ENCODE measurements around the gene TMEM128.

The TMEM128 gene

GRCh38 chr4:4277531-4277930 is 29.5 kb upstream of the TMEM128 start:
- Histone ChIP-seq H3K9me3 (ENCODE audit: control insufficient read depth in 2 of 2, low read length in 2 of 2) (no peaks in the 10 kb centered on the region), H3K27me3 (ENCODE audit: control insufficient read depth in 2 of 2, insufficient read depth in 2 of 2, low read length in 2 of 2) (no peaks in the 10 kb centered on the region), H3K4me1 (ENCODE audit: control insufficient read depth in 2 of 2, insufficient read depth in 2 of 2, low read length in 2 of 2) (no peaks in the 10 kb centered on the region), H3K36me3 (ENCODE audit: control insufficient read depth in 2 of 2, insufficient read depth in 2 of 2, low read length in 2 of 2) (peaks cover 42 to 68% of the 10 kb centered on the region in 2 donors), H3K27ac (ENCODE audit: low read depth in 2 of 2, low read length in 2 of 2) (no peak overlapping the region), H3K9ac (ENCODE audit: low read depth in 1 of 2, low read length in 2 of 2) (no peak overlapping the region), H3K4me3 (ENCODE audit: low read length in 2 of 2) (no peak overlapping the region)

GRCh38 chr4:4274226-4274625 is 26.2 kb upstream of the TMEM128 start:
- no peaks in the 10 kb centered on the region for H3K4me1 ChIP-seq (ENCODE audit: control insufficient read depth in 2 of 2, insufficient read depth in 2 of 2, low read length in 2 of 2)
- H3K27ac ChIP-seq (ENCODE audit: low read depth in 2 of 2, low read length in 2 of 2) = no peak overlapping the region
- no peaks in the 10 kb centered on the region for H3K9me3 ChIP-seq (ENCODE audit: control insufficient read depth in 2 of 2, low read length in 2 of 2)
- peaks cover 32 to 70% of the 10 kb centered on the region in 2 donors for H3K36me3 ChIP-seq (ENCODE audit: control insufficient read depth in 2 of 2, insufficient read depth in 2 of 2, low read length in 2 of 2)
- no peaks in the 10 kb centered on the region for H3K27me3 ChIP-seq (ENCODE audit: control insufficient read depth in 2 of 2, insufficient read depth in 2 of 2, low read length in 2 of 2)
- no peak overlapping the region for H3K9ac ChIP-seq (ENCODE audit: low read depth in 1 of 2, low read length in 2 of 2)
- H3K4me3 ChIP-seq (ENCODE audit: low read length in 2 of 2) = no peak overlapping the region

- H3K36me3 ChIP-seq (ENCODE audit: control insufficient read depth in 2 of 2, insufficient read depth in 2 of 2, low read length in 2 of 2) = peaks cover 27 to 64% of the 10 kb centered on the region in 2 donors
- no peak overlapping the region for H3K27ac ChIP-seq (ENCODE audit: low read depth in 2 of 2, low read length in 2 of 2)
Observed at GRCh38 chr4:4271912-4272311, 23.9 kb upstream of the TMEM128 start.

GRCh38 chr4:4270529-4270928 is 22.5 kb upstream of the TMEM128 start:
- Histone ChIP-seq H3K27ac (ENCODE audit: low read depth in 2 of 2, low read length in 2 of 2) (no peak overlapping the region), H3K9ac (ENCODE audit: low read depth in 1 of 2, low read length in 2 of 2) (no peak overlapping the region), H3K27me3 (ENCODE audit: control insufficient read depth in 2 of 2, insufficient read depth in 2 of 2, low read length in 2 of 2) (no peaks in the 10 kb centered on the region), H3K4me1 (ENCODE audit: control insufficient read depth in 2 of 2, insufficient read depth in 2 of 2, low read length in 2 of 2) (no peaks in the 10 kb centered on the region), H3K4me3 (ENCODE audit: low read length in 2 of 2) (no peak overlapping the region), H3K9me3 (ENCODE audit: control insufficient read depth in 2 of 2, low read length in 2 of 2) (no peaks in the 10 kb centered on the region), H3K36me3 (ENCODE audit: control insufficient read depth in 2 of 2, insufficient read depth in 2 of 2, low read length in 2 of 2) (peaks cover 23 to 59% of the 10 kb centered on the region in 2 donors)

More at GRCh38 chr4:4271912-4272311, 23.9 kb upstream of the TMEM128 start:
- no peak overlapping the region for H3K9ac ChIP-seq (ENCODE audit: low read depth in 1 of 2, low read length in 2 of 2)
- no peaks in the 10 kb centered on the region for H3K9me3 ChIP-seq (ENCODE audit: control insufficient read depth in 2 of 2, low read length in 2 of 2)
- no peaks in the 10 kb centered on the region for H3K4me1 ChIP-seq (ENCODE audit: control insufficient read depth in 2 of 2, insufficient read depth in 2 of 2, low read length in 2 of 2)
- H3K27me3 ChIP-seq (ENCODE audit: control insufficient read depth in 2 of 2, insufficient read depth in 2 of 2, low read length in 2 of 2) = no peaks in the 10 kb centered on the region
- H3K4me3 ChIP-seq (ENCODE audit: low read length in 2 of 2) = no peak overlapping the region

GRCh38 chr4:4269856-4270255 is 21.8 kb upstream of the TMEM128 start:
- Histone ChIP-seq H3K4me1 (ENCODE audit: control insufficient read depth in 2 of 2, insufficient read depth in 2 of 2, low read length in 2 of 2) (no peaks in the 10 kb centered on the region), H3K9me3 (ENCODE audit: control insufficient read depth in 2 of 2, low read length in 2 of 2) (no peaks in the 10 kb centered on the region), H3K27ac (ENCODE audit: low read depth in 2 of 2, low read length in 2 of 2) (no peak overlapping the region), H3K9ac (ENCODE audit: low read depth in 1 of 2, low read length in 2 of 2) (no peak overlapping the region), H3K36me3 (ENCODE audit: control insufficient read depth in 2 of 2, insufficient read depth in 2 of 2, low read length in 2 of 2) (peaks cover 23 to 53% of the 10 kb centered on the region in 2 donors), H3K27me3 (ENCODE audit: control insufficient read depth in 2 of 2, insufficient read depth in 2 of 2, low read length in 2 of 2) (no peaks in the 10 kb centered on the region), H3K4me3 (ENCODE audit: low read length in 2 of 2) (no peak overlapping the region)

- no peak overlapping the region for H3K4me3 ChIP-seq (ENCODE audit: low read length in 2 of 2)
- H3K27ac ChIP-seq (ENCODE audit: low read depth in 2 of 2, low read length in 2 of 2) = peak overlapping the region in 1 of 2 donors; percentile 38
- no peaks in the 10 kb centered on the region for H3K27me3 ChIP-seq (ENCODE audit: control insufficient read depth in 2 of 2, insufficient read depth in 2 of 2, low read length in 2 of 2)
- no peak overlapping the region for H3K9ac ChIP-seq (ENCODE audit: low read depth in 1 of 2, low read length in 2 of 2)
- H3K36me3 ChIP-seq (ENCODE audit: control insufficient read depth in 2 of 2, insufficient read depth in 2 of 2, low read length in 2 of 2) = peaks cover 20 to 49% of the 10 kb centered on the region in 2 donors
- no peaks in the 10 kb centered on the region for H3K4me1 ChIP-seq (ENCODE audit: control insufficient read depth in 2 of 2, insufficient read depth in 2 of 2, low read length in 2 of 2)
- H3K9me3 ChIP-seq (ENCODE audit: control insufficient read depth in 2 of 2, low read length in 2 of 2) = no peaks in the 10 kb centered on the region
Observed at GRCh38 chr4:4269331-4269731, 21.3 kb upstream of the TMEM128 start.

GRCh38 chr4:4268776-4269175 is 20.8 kb upstream of the TMEM128 start:
- no peak overlapping the region for H3K9ac ChIP-seq (ENCODE audit: low read depth in 1 of 2, low read length in 2 of 2)
- no peak overlapping the region for H3K4me3 ChIP-seq (ENCODE audit: low read length in 2 of 2)
- no peaks in the 10 kb centered on the region for H3K27me3 ChIP-seq (ENCODE audit: control insufficient read depth in 2 of 2, insufficient read depth in 2 of 2, low read length in 2 of 2)
- H3K36me3 ChIP-seq (ENCODE audit: control insufficient read depth in 2 of 2, insufficient read depth in 2 of 2, low read length in 2 of 2) = peaks cover 17 to 45% of the 10 kb centered on the region in 2 donors
- no peaks in the 10 kb centered on the region for H3K9me3 ChIP-seq (ENCODE audit: control insufficient read depth in 2 of 2, low read length in 2 of 2)
- H3K27ac ChIP-seq (ENCODE audit: low read depth in 2 of 2, low read length in 2 of 2) = peak overlapping the region in 1 of 2 donors; percentile 38
- no peaks in the 10 kb centered on the region for H3K4me1 ChIP-seq (ENCODE audit: control insufficient read depth in 2 of 2, insufficient read depth in 2 of 2, low read length in 2 of 2)

- no peak overlapping the region for H3K27ac ChIP-seq (ENCODE audit: low read depth in 2 of 2, low read length in 2 of 2)
- H3K4me3 ChIP-seq (ENCODE audit: low read length in 2 of 2) = no peak overlapping the region
- no peaks in the 10 kb centered on the region for H3K9me3 ChIP-seq (ENCODE audit: control insufficient read depth in 2 of 2, low read length in 2 of 2)
- no peaks in the 10 kb centered on the region for H3K27me3 ChIP-seq (ENCODE audit: control insufficient read depth in 2 of 2, insufficient read depth in 2 of 2, low read length in 2 of 2)
- H3K36me3 ChIP-seq (ENCODE audit: control insufficient read depth in 2 of 2, insufficient read depth in 2 of 2, low read length in 2 of 2) = peaks cover 11 to 37% of the 10 kb centered on the region in 2 donors
- no peaks in the 10 kb centered on the region for H3K4me1 ChIP-seq (ENCODE audit: control insufficient read depth in 2 of 2, insufficient read depth in 2 of 2, low read length in 2 of 2)
- H3K9ac ChIP-seq (ENCODE audit: low read depth in 1 of 2, low read length in 2 of 2) = no peak overlapping the region
Observed at GRCh38 chr4:4267981-4268380, 20.0 kb upstream of the TMEM128 start.

GRCh38 chr4:4260185-4260751 is 12.2 kb upstream of the TMEM128 start:
- no peaks in the 10 kb centered on the region for H3K27me3 ChIP-seq (ENCODE audit: control insufficient read depth in 2 of 2, insufficient read depth in 2 of 2, low read length in 2 of 2)
- no peaks in the 10 kb centered on the region for H3K9me3 ChIP-seq (ENCODE audit: control insufficient read depth in 2 of 2, low read length in 2 of 2)
- H3K36me3 ChIP-seq (ENCODE audit: control insufficient read depth in 2 of 2, insufficient read depth in 2 of 2, low read length in 2 of 2) = no peaks in the 10 kb centered on the region
- H3K4me3 ChIP-seq (ENCODE audit: low read length in 2 of 2) = no peak overlapping the region
- no peak overlapping the region for H3K27ac ChIP-seq (ENCODE audit: low read depth in 2 of 2, low read length in 2 of 2)
- peaks cover 0 to 3% of the 10 kb centered on the region in 2 donors for H3K4me1 ChIP-seq (ENCODE audit: control insufficient read depth in 2 of 2, insufficient read depth in 2 of 2, low read length in 2 of 2)
- H3K9ac ChIP-seq (ENCODE audit: low read depth in 1 of 2, low read length in 2 of 2) = no peak overlapping the region

GRCh38 chr4:4259484-4260100 is 11.6 kb upstream of the TMEM128 start:
- Histone ChIP-seq H3K36me3 (ENCODE audit: control insufficient read depth in 2 of 2, insufficient read depth in 2 of 2, low read length in 2 of 2) (no peaks in the 10 kb centered on the region), H3K27ac (ENCODE audit: low read depth in 2 of 2, low read length in 2 of 2) (no peak overlapping the region), H3K9ac (ENCODE audit: low read depth in 1 of 2, low read length in 2 of 2) (no peak overlapping the region), H3K9me3 (ENCODE audit: control insufficient read depth in 2 of 2, low read length in 2 of 2) (no peaks in the 10 kb centered on the region), H3K27me3 (ENCODE audit: control insufficient read depth in 2 of 2, insufficient read depth in 2 of 2, low read length in 2 of 2) (no peaks in the 10 kb centered on the region), H3K4me3 (ENCODE audit: low read length in 2 of 2) (no peak overlapping the region), H3K4me1 (ENCODE audit: control insufficient read depth in 2 of 2, insufficient read depth in 2 of 2, low read length in 2 of 2) (peaks cover 0 to 3% of the 10 kb centered on the region in 2 donors)
